Measurements from ENCODE around the gene LITAFD. TPM values are rescaled to one million over a fixed set of nuclear protein-coding genes. Genes with fewer than 3 reads are reported as not detected.

The LITAFD gene
- total and polyA plus RNA-seq, 12 donors, result not detected

- Histone ChIP-seq H3K27me3 (no peaks in the 10 kb centered on the region), H3K36me3 (replicated peaks in 1 of 2) (no peaks in the 10 kb centered on the region), H3K27ac (peak overlapping the region; percentile 77 to 91 (median 83)), H3K4me1 (replicated peaks in 1 of 2) (peaks cover 67 to 68% of the 10 kb centered on the region in 2 donors), H3K4me3 (peak overlapping the region in 1 of 4 donors; percentile 38), H3K9me3 (replicated peaks in 1 of 3) (no peaks in the 10 kb centered on the region)
- WGBS, 4 donors, result 75 to 91% (median 86%) methylated on average over 11 to 14 of the region's 14 CpGs
- no peak for DNase-seq
- intact Hi-C loops (cut with DNase I), result no loop called here
- TF ChIP-seq POLR2A (IDR thresholded peaks at IDR 0.05) (no peak), CTCF (IDR thresholded peaks at IDR 0.05) (no peak)
Observed at GRCh38 chr16:8865145-8865882, 16.8 kb upstream of the LITAFD start.

GRCh38 chr16:8866118-8866883 is 15.8 kb upstream of the LITAFD start:
- TF ChIP-seq POLR2A (IDR thresholded peaks at IDR 0.05), result peak in 1 of 2 donors; percentile 82
- TF ChIP-seq CTCF (IDR thresholded peaks at IDR 0.05), result no peak
- Histone ChIP-seq H3K27ac (peak overlapping the region; percentile 77 to 91 (median 83)), H3K36me3 (replicated peaks in 1 of 2) (no peaks in the 10 kb centered on the region), H3K9me3 (replicated peaks in 1 of 3) (no peaks in the 10 kb centered on the region), H3K4me1 (replicated peaks in 1 of 2) (peaks cover 65 to 67% of the 10 kb centered on the region in 2 donors), H3K27me3 (no peaks in the 10 kb centered on the region), H3K4me3 (peak overlapping the region in 2 of 4 donors; percentile 64 to 68)
- DNase-seq, result peak in 6 of 7 donors; percentile 67 to 82 (median 78)
- 14 to 29% (median 19%) methylated on average over 15 to 30 of the region's 30 CpGs for WGBS, 4 donors
- intact Hi-C loops (cut with DNase I), result no loop called here

- WGBS, 4 donors, result 10 to 24% (median 19%) methylated on average over 3 to 16 of the region's 16 CpGs
- Histone ChIP-seq H3K27ac (peak overlapping the region; percentile 77 to 91 (median 83)), H3K27me3 (no peaks in the 10 kb centered on the region), H3K36me3 (replicated peaks in 1 of 2) (no peaks in the 10 kb centered on the region), H3K4me3 (peak overlapping the region in 3 of 4 donors; percentile 64 to 82 (median 68)), H3K9me3 (replicated peaks in 1 of 3) (no peaks in the 10 kb centered on the region), H3K4me1 (replicated peaks in 1 of 2) (peaks cover 65 to 66% of the 10 kb centered on the region in 2 donors)
- no peak for TF ChIP-seq CTCF (IDR thresholded peaks at IDR 0.05)
- TF ChIP-seq POLR2A (IDR thresholded peaks at IDR 0.05), result no peak
- DNase-seq, result no peak
- intact Hi-C loops (cut with DNase I), result no loop called here
Observed at GRCh38 chr16:8866884-8867215, 15.3 kb upstream of the LITAFD start.

GRCh38 chr16:8867216-8867931 is 14.8 kb upstream of the LITAFD start:
- Histone ChIP-seq H3K27ac (peak overlapping the region; percentile 77 to 91 (median 83)), H3K4me1 (replicated peaks in 1 of 2) (peaks cover 60 to 64% of the 10 kb centered on the region in 2 donors), H3K9me3 (replicated peaks in 1 of 3) (no peaks in the 10 kb centered on the region), H3K27me3 (no peaks in the 10 kb centered on the region), H3K36me3 (replicated peaks in 1 of 2) (no peaks in the 10 kb centered on the region), H3K4me3 (peak overlapping the region; percentile 9 to 82 (median 66))
- intact Hi-C loops (cut with DNase I), result no loop called here
- DNase-seq, result peak in 5 of 7 donors; percentile 51 to 70 (median 66)
- 1 to 4% (median 2%) methylated on average over 25 to 35 of the region's 35 CpGs for WGBS, 4 donors
- TF ChIP-seq POLR2A (IDR thresholded peaks at IDR 0.05) (no peak), CTCF (IDR thresholded peaks at IDR 0.05) (peak in 1 of 6 experiments; percentile 10)

Data from adrenal gland (tissue), 12 donors.